Lower leg skin (tissue), 3 donors: Measurements from ENCODE around the gene DMD.

Experiments used
- CTCF ChIP-seq, 3 donors: fragments of 450-650 bp; IDR thresholded peaks; one replicate each; pipeline ENCODE4 v1.5.1; 2016; ENCODE audit warnings: antibody characterized with exemption in 3 of 3, mild to moderate bottlenecking in 3 of 3, moderate library complexity in 2 of 3
- POLR2A ChIP-seq, 2 donors: fragments of 450-650 bp; IDR thresholded peaks; one replicate each; pipeline ENCODE4 v1.6.1; 2016 to 2017; ENCODE audit warnings: antibody characterized with exemption in 2 of 2, mild to moderate bottlenecking in 1 of 2, moderate library complexity in 1 of 2

DNA sequence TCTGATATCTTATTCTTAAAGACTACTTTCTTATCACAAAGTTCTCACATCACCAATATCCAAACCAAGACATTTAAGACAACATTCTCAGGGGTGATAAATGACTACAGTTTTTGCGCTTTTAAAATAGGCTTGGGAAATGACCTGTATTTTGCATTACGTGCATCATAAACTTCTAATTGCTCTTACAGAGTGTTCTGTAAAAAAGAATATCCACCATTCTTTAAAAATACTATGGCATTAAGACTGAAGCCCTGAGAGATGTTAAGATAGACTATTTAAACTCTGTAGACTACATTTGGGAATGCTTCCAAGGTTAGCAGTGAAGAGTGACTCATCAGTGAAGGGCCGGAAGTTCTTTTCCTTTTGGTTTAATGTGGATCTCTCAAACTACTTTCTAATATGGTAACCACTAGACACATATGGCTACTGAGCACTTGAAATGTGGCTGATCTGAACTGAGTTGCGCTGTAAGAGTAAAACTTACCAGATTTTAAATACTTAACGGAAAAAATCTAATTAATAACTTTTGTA lies 1620.7 kb downstream of the DMD start:
- no peak for TF ChIP-seq CTCF (IDR thresholded peaks at IDR 0.05)
- no peak for TF ChIP-seq POLR2A (IDR thresholded peaks at IDR 0.05)
